H9 (cell line): ENCODE data around the gene RALGAPA2. TPM values are rescaled to one million over a fixed set of nuclear protein-coding genes. Genes with fewer than 3 reads are reported as not detected.

Source experiments
- DNase-seq: peaks from one replicate; pipeline ENCODE4 v3.0.0-alpha.2; 2017
- H2AFZ ChIP-seq: one replicate; pipeline ENCODE4 v1.6.1; 2013; ENCODE audit warnings: mild to moderate bottlenecking, low read length, control low read depth, moderate library complexity
- H2AK5ac ChIP-seq: 2 replicates; pipeline ENCODE4 v1.6.1; 2013; ENCODE audit warnings: low read length, control low read depth, mixed read lengths; ENCODE audit not compliant: insufficient read length
- H2BK120ac ChIP-seq: one replicate; pipeline ENCODE4 v1.6.1; 2013; ENCODE audit warnings: low read depth, mild to moderate bottlenecking, low read length, control low read depth, inconsistent platforms; ENCODE audit not compliant: poor library complexity, severe bottlenecking
- H2BK12ac ChIP-seq: 2 replicates; pipeline ENCODE4 v1.6.1; 2013; ENCODE audit warnings: low read length, control low read depth, mixed read lengths, low read depth; ENCODE audit not compliant: insufficient read length
- H2BK15ac ChIP-seq: 2 replicates; pipeline ENCODE4 v1.6.1; 2013; ENCODE audit warnings: low read depth, low read length, control low read depth
- H2BK20ac ChIP-seq: one replicate; pipeline ENCODE4 v1.6.1; 2013; ENCODE audit warnings: low read depth, mild to moderate bottlenecking, low read length, control low read depth, inconsistent platforms; ENCODE audit not compliant: poor library complexity, severe bottlenecking
- H2BK5ac ChIP-seq: 2 replicates; pipeline ENCODE4 v1.6.1; 2013; ENCODE audit warnings: low read length, control low read depth, mixed read lengths; ENCODE audit not compliant: insufficient read length
- H3K14ac ChIP-seq: 2 replicates; pipeline ENCODE4 v1.6.1; 2013; ENCODE audit warnings: low read length, control low read depth; ENCODE audit not compliant: insufficient read depth
- H3K18ac ChIP-seq: 2 replicates; pipeline ENCODE4 v1.6.1; 2013; ENCODE audit warnings: low read depth, mild to moderate bottlenecking, mixed read lengths, low read length, control low read depth; ENCODE audit not compliant: insufficient read length
- H3K23ac ChIP-seq: 2 replicates; pipeline ENCODE4 v1.6.1; 2013; ENCODE audit warnings: low read length, control low read depth, mixed read lengths, low read depth; ENCODE audit not compliant: insufficient read length
- H3K23me2 ChIP-seq: 2 replicates; pipeline ENCODE4 v1.6.1; 2013; ENCODE audit warnings: low read depth, mild to moderate bottlenecking, mixed read lengths, low read length, control low read depth; ENCODE audit not compliant: insufficient read length, poor library complexity, severe bottlenecking
- H3K27ac ChIP-seq: 2 replicates; pipeline ENCODE4 v1.5.1; 2013; ENCODE audit warnings: low read length, control low read depth, mixed read lengths, low read depth; ENCODE audit not compliant: insufficient read length
- H3K27me3 ChIP-seq: 2 replicates; pipeline ENCODE4 v1.6.1; 2013; ENCODE audit warnings: low read length, control low read depth, inconsistent platforms; ENCODE audit not compliant: insufficient read depth
- H3K4ac ChIP-seq: 2 replicates; pipeline ENCODE4 v1.6.1; 2013; ENCODE audit warnings: low read depth, mild to moderate bottlenecking, control low read depth, inconsistent platforms, low read length, moderate library complexity
- H3K4me1 ChIP-seq: 2 replicates; pipeline ENCODE4 v1.6.1; 2013; ENCODE audit warnings: low read length, control low read depth, inconsistent platforms; ENCODE audit not compliant: insufficient read depth
- H3K4me2 ChIP-seq: 2 replicates; pipeline ENCODE4 v1.6.1; 2013; ENCODE audit warnings: low read length, control low read depth, mixed read lengths; ENCODE audit not compliant: insufficient read length, insufficient read depth
- H3K56ac ChIP-seq: 2 replicates; pipeline ENCODE4 v1.6.1; 2013; ENCODE audit warnings: low read depth, mild to moderate bottlenecking, mixed read lengths, low read length, control low read depth; ENCODE audit not compliant: insufficient read length
- H3K79me1 ChIP-seq: 2 replicates; pipeline ENCODE4 v1.6.1; 2013; ENCODE audit warnings: low read depth, mild to moderate bottlenecking, moderate library complexity, low read length, control low read depth, inconsistent platforms; ENCODE audit not compliant: insufficient read depth, poor library complexity, severe bottlenecking
- H3K79me2 ChIP-seq: 2 replicates; pipeline ENCODE4 v1.6.1; 2013; ENCODE audit warnings: low read length, control low read depth, inconsistent platforms; ENCODE audit not compliant: insufficient read depth
- H3K9ac ChIP-seq: 2 replicates; pipeline ENCODE4 v1.6.1; 2013; ENCODE audit warnings: low read length, control low read depth, mixed read lengths; ENCODE audit not compliant: insufficient read length; ENCODE audit errors: extremely low read depth
- H3K9me3 ChIP-seq: one replicate; pipeline ENCODE4 v1.6.1; 2013; ENCODE audit warnings: low read depth, low read length, inconsistent platforms; ENCODE audit not compliant: control insufficient read depth
- H3T11ph ChIP-seq: one replicate; pipeline ENCODE4 v1.6.1; 2013; ENCODE audit warnings: mild to moderate bottlenecking, low read length, control low read depth, inconsistent platforms
- H4K20me1 ChIP-seq: one replicate; pipeline ENCODE4 v1.6.1; 2013; ENCODE audit not compliant: control insufficient read depth, insufficient read length, insufficient read depth
- H4K5ac ChIP-seq: 2 replicates; pipeline ENCODE4 v1.6.1; 2013; ENCODE audit warnings: low read depth, mild to moderate bottlenecking, mixed read lengths, low read length, control low read depth; ENCODE audit not compliant: insufficient read length
- H4K8ac ChIP-seq: replicated peaks from 2 replicates; pipeline ENCODE4 v1.6.1; 2013; ENCODE audit warnings: low read length, control low read depth, mixed read lengths, low read depth; ENCODE audit not compliant: insufficient read length
- H4K91ac ChIP-seq: 2 replicates; pipeline ENCODE4 v1.6.1; 2013; ENCODE audit warnings: low read depth, mild to moderate bottlenecking, moderate library complexity, mixed read lengths, low read length, control low read depth; ENCODE audit not compliant: insufficient read length
- H3K27ac Mint-ChIP-seq, 3 experiments: 2 replicates in 2 of 3; 3 replicates in 1 of 3; pipeline ENCODE4 v1.8.0; 2020 to 2021; ENCODE audit warnings: mixed read lengths in 3 of 3, mild to moderate bottlenecking in 1 of 3, moderate library complexity in 1 of 3
- H3K27me3 Mint-ChIP-seq: 2 replicates; pipeline ENCODE4 v1.8.0; 2021; ENCODE audit warnings: low read depth, mild to moderate bottlenecking, moderate library complexity, mixed read lengths
- H3K36me3 Mint-ChIP-seq, 3 experiments: 2 replicates in 2 of 3; 3 replicates in 1 of 3; pipeline ENCODE4 v1.8.0; 2020 to 2021; ENCODE audit warnings: low read depth in 3 of 3, mixed read lengths in 3 of 3; ENCODE audit not compliant: insufficient read depth in 1 of 3
- H3K4me1 Mint-ChIP-seq, 2 experiments: 2 replicates each; pipeline ENCODE4 v1.8.0; 2020; ENCODE audit warnings: mixed read lengths in 2 of 2
- H3K4me3 Mint-ChIP-seq, 2 experiments: 2 replicates in 1 of 2; 3 replicates in 1 of 2; pipeline ENCODE4 v1.8.0; 2020 to 2021; ENCODE audit warnings: mild to moderate bottlenecking in 2 of 2, mixed read lengths in 2 of 2, moderate library complexity in 1 of 2
- H3K9me3 Mint-ChIP-seq, 2 experiments: 2 replicates in 1 of 2; 3 replicates in 1 of 2; pipeline ENCODE4 v1.8.0; 2020; ENCODE audit warnings: mild to moderate bottlenecking in 2 of 2, mixed read lengths in 2 of 2, moderate library complexity in 1 of 2
- WGBS: extraction: QIAGEN DNeasy Blood & Tissue Kit; methylation state at CpG from one replicate; pipeline ENCODE4 v1.1.7; 2013; ENCODE audit warnings: missing lambda C conversion rate, low lambda C conversion rate, mixed read lengths; ENCODE audit not compliant: insufficient read length; ENCODE audit errors: extremely low coverage; 5-methylcytosine and 5-hydroxymethylcytosine counted together
- total RNA-seq: library from RNA; stranded (reverse); gene quantifications from 2 replicates; pipeline ENCODE4 v1.2.1, GENCODE V29; 2021
- TF ChIP-seq, protein P1 (sequence below): fragments of 200-600 bp; sonication (generic); conservative IDR thresholded peaks from 3 replicates; pipeline ENCODE4 v1.8.0; 2021; ENCODE audit warnings: antibody characterized with exemption, mild to moderate bottlenecking

RALGAPA2 gene
- total RNA-seq, 1 experiment from 2014 or later = 16.6 TPM

DNA sequence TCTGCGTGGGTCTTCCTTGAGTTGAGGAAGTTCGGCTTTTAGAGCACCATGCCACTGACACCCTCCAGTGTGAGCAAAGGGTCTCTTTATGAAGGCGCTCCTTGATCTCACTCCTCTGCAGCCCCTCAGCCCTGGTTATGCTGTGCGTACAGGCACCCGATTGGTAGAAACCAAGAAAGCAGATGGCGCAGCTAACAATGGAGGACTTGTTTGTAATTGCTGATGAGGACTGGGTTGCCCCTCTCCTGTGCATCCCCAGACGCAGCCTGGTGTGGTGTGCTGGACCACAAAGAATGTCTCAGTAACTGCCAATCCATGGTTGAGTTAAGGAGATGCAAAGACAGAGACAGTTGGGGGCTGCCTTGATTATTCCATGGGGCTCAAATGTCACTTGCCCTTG is 314.3 kb downstream of the RALGAPA2 start:
- no peak overlapping the region for H4K8ac ChIP-seq
- H2BK12ac ChIP-seq = no peak overlapping the region
- no peaks in the 10 kb centered on the region for H3K79me2 ChIP-seq
- no peak overlapping the region for H2BK5ac ChIP-seq
- no peaks in the 10 kb centered on the region for H3K27me3 ChIP-seq
- H3K9me3 ChIP-seq = no peaks in the 10 kb centered on the region
- no peak overlapping the region for H3K56ac ChIP-seq
- H2BK120ac ChIP-seq = no peak overlapping the region
- Mint-ChIP-seq H3K36me3 (no peaks in the 10 kb centered on the region; a peak in 1 of 7 replicates), H3K9me3 (no peaks in the 10 kb centered on the region), H3K4me1 (peaks cover 13 to 22% of the 10 kb centered on the region in 2 experiments), H3K4me3 (no peak overlapping the region), H3K27me3 (peaks cover 2% of the 10 kb centered on the region), H3K27ac (no peak overlapping the region)
- no peak overlapping the region for H3K18ac ChIP-seq
- no peak overlapping the region for H4K91ac ChIP-seq
- H2BK15ac ChIP-seq = no peak overlapping the region
- H3K79me1 ChIP-seq = no peaks in the 10 kb centered on the region
- H2AFZ ChIP-seq = no peak overlapping the region
- no peak overlapping the region for H3K9ac ChIP-seq
- no peak overlapping the region for H3K4me2 ChIP-seq
- no peak overlapping the region for H2BK20ac ChIP-seq
- H3K27ac ChIP-seq = no peak overlapping the region
- H4K5ac ChIP-seq = no peak overlapping the region
- no CpG with 5 or more reads among the region's 7 CpGs for WGBS
- no peak overlapping the region for H3K23ac ChIP-seq
- TF ChIP-seq, protein P1, sequence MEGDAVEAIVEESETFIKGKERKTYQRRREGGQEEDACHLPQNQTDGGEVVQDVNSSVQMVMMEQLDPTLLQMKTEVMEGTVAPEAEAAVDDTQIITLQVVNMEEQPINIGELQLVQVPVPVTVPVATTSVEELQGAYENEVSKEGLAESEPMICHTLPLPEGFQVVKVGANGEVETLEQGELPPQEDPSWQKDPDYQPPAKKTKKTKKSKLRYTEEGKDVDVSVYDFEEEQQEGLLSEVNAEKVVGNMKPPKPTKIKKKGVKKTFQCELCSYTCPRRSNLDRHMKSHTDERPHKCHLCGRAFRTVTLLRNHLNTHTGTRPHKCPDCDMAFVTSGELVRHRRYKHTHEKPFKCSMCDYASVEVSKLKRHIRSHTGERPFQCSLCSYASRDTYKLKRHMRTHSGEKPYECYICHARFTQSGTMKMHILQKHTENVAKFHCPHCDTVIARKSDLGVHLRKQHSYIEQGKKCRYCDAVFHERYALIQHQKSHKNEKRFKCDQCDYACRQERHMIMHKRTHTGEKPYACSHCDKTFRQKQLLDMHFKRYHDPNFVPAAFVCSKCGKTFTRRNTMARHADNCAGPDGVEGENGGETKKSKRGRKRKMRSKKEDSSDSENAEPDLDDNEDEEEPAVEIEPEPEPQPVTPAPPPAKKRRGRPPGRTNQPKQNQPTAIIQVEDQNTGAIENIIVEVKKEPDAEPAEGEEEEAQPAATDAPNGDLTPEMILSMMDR = no peak
- no peaks in the 10 kb centered on the region for H4K20me1 ChIP-seq
- H3K14ac ChIP-seq = no peak overlapping the region
- H3K23me2 ChIP-seq = no peaks in the 10 kb centered on the region
- no peak overlapping the region for H3K4ac ChIP-seq
- no peak overlapping the region for H2AK5ac ChIP-seq
- H3K4me1 ChIP-seq = no peaks in the 10 kb centered on the region
- DNase-seq = no peak
- H3T11ph ChIP-seq = no peak overlapping the region
